Left forelimb (tissue), 1 donor: Measurements from ENCODE around the gene CAPG.
"Not testable (repeated sequence)": the region's sequence is repeated elsewhere in the genome, so short reads cannot be mapped to it uniquely, and the experiment has no call there.

Source experiments
- DNase-seq: peaks from one replicate; pipeline ENCODE4 v3.0.0-alpha.2; 2018; ENCODE audit warnings: low spot score

The CAPG gene

GRCh38 chr2:85396531-85397470 is 13.4 kb downstream of the CAPG start:
- DNase-seq: peak; percentile 49

DNA sequence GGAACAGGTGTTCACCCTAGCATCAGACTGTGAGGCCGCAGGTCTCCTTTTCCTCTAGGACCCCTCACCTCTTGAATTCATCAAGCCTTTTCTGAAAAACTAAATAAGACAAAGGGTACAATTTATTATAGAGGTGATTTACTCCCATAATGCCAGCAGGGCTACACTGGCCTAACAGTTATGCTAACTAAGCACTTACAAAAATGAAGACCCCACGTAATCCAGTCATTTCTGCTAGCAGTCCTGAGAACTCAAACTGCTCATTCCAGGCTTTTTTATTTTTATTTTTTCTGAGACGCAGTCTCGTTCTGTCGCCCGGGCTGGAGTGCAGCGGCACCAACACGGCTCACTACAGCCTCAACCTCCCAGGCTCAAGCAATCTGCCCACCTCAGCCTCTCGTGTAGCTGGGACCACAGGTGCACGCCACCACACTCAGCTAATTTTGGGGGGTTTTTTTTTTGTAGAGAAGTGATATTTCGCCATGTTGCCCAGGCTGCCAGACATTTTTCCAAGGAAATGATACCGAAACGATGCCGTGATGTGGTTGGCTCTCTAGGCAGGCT is 14.2 kb downstream of the CAPG start:
- peak; percentile 3 for DNase-seq

GRCh38 chr2:85394976-85395375 is 15.2 kb downstream of the CAPG start:
- DNase-seq: peak; percentile 31

GRCh38 chr2:85394261-85394681 is 15.9 kb downstream of the CAPG start:
- DNase-seq: peak; percentile 62

DNA sequence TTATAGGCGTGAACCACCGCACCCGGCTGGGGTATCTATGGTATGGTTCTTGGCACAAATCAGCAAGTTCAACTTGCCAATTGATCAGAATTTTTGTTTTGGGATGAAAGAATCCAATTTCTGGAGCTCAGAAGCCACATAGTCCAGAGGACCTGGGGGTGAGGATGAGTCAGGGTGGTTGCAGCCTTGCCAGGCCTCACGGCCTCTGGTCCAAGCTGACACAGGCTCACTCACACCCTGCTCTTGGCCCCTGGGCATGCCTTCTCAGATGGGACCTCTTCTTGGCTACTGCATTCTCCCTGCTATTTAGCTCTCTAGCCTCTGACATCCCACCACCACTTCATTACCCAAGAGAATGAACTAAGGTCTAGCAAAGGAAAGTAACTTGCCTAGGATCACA is 16.3 kb downstream of the CAPG start:
- DNase-seq: peak; percentile 17

DNA sequence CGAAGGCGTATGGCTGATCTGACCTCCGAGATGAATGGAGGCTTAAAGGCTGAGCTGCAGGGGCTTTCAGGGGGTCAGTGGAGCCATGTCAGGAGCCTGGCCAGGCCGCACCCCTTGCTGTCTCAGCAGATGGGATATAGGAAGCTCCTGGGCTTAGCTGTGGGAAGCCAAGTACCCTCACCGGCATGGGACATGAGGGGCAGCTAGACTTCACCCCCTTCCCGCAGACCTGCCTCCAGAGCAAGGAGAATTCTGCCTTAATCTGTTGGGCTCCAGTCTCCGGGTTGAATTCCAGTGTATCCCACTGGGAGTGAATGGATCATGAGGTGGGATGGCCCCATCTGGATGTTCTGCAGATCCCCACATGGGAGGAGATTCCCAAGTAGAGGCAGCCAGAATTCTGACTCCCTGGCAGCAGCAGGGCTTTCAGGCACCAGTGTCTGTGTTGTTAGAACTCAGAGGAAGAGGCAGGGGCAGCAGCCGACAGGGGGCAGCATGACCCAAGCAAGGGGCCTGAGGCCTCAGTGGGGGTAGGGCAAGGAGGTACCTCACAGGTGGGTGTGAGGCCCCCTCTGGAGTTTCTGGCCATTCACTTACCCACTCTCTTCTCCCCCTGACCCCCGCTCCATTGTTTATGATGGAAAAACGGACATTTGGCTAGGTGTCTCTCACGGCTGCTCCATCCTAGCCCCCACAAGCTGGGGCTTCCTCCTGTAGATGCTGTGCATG is 19.1 kb downstream of the CAPG start:
- no peak for DNase-seq

GRCh38 chr2:85388878-85389538 is 21.2 kb downstream of the CAPG start:
- no peak for DNase-seq

DNA sequence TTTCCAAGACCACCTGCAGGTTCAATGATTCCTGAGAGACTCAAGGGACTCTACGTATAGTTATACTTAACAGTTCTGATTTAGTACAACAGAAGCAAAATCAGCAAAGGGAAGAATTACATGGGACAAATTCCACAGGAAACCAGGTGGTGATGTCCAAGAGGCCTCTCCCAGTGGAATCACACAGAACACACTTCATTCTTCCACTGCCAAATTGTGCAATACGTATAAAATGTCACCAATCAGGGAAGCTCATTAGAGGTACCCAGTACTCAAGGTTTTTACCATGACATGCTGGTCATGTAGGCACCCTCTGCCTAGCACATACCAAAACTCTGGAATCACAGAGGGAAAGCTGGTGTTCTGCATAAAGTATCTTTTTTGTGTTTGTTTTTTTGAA is 22.4 kb downstream of the CAPG start:
- no peak for DNase-seq

DNA sequence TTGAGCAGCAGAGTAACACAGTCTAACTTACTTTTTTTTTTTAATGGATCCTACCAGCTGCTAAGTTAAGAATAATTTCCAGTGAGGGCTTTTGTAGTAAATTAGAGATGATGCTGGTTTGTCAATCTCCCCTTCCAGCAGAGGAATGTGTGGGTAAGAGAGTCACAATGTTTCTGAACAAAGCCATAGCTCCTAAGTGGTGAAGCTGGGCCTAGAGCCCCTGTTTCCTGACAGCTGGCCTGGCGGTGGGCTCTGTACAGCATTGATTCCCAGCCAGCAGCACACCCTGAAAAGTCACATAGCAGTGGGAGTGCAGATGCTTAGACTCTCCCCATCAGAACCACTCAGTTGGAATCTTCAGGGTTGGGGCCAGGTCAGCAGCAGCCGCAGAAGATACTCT is 24.4 kb downstream of the CAPG start:
- DNase-seq: no peak

DNA sequence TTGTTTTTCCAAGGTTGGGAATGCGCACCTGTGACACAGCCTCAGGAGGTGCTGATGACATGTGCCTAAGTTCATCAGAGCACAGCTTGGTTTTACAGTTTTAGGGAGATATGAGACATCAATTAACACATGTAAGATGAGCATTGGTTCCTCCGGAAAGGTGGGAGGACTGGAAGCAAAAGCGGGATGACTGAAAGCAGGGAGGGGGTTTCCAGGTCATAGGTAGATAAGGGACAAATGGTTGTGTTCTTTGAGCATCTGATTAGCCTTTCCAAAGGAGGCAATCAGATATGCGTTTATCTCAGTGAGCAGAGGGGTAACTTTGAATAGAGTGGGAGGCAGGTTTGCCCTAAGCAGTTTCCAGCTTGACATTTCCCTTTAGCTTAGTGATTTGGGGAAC is 26.3 kb downstream of the CAPG start:
- no peak for DNase-seq

GRCh38 chr2:85383151-85383550 is 27.0 kb downstream of the CAPG start:
- not testable (repeated sequence) for DNase-seq

- no peak for DNase-seq
These were observed 30.1 kb downstream of the CAPG start for GRCh38 chr2:85380048-85380447.

GRCh38 chr2:85378257-85378656 is 31.9 kb downstream of the CAPG start:
- DNase-seq: no peak

DNA sequence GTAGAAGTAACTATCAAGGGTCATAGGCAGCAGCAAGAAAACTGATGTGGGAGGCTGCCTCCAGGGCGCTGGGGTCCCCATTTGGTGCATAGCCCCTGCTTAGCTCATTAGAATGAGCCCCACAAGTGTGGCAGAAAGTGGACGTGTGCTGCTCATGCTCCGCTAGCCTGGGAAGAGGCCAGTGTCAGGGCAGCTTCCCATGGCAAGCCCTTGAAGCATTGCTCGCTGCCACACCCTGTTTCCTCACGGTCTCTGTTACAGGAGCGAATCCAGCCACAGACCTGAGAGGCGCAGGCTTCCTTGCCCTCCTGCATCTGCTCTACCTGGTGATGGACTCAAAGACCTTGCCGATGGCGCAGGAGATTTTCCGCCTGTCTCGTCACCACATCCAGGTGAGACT is 33.1 kb downstream of the CAPG start:
- no peak for DNase-seq

DNA sequence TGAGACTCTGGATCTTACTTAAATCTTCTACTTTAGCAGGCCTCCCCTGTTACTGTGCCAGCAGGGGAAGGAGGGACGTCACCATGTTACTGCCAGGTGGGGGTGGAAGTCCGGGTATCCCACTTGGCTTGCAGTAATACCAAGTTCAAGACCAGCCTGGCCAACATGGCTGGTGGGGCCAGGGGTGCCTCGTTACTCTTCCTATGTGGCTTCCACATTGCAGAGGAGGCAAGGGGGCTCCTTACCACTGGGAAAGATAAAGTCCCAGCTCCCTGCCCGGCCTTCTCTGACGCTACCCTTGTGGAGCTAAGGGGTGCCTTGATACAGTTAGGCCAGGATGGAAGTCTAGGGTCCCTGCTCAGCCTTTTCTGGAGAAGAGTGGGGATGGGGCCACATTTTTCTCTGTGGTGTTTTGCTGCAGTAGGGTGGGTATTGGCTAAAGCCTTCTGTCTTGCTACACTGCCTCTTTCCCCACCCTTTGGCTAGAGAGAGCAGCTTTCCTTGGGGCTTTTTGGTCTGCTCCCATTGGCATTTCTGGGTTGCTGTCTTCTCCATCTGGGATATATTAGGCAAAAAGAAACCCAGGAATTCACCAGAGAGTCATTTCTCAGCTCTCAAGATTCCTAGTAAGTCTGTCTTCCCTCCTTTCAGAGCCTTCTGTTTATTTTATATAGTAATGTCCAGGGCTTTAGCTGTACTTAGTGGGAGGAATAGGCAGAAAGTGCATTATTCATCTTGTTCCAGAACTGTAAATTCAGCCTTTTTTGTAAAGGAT is 33.7 kb downstream of the CAPG start:
- no peak for DNase-seq

GRCh38 chr2:85371045-85371444 is 39.1 kb downstream of the CAPG start:
- no peak for DNase-seq

DNA sequence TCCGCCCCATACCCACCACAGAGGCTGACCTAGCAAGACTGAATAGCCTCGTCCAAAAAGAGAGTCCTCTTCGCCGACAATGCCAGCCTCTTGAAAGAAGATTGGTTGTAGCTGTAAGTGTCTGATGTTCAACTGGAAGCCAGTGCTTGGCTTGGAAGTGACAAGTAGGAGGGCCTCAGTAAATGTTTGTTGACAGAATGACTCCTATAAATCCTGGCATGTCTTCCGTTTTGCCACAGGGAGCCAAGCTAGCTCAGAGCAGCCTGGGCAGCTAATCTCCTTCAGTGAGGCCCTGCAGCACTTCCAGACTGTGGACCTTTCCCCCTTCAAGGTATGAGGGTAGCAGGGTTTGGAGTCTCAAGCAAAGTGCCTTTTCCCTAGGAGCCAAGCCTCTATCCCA is 40.7 kb downstream of the CAPG start:
- DNase-seq: no peak

GRCh38 chr2:85368921-85369320 is 41.2 kb downstream of the CAPG start:
- DNase-seq: no peak

- no peak for DNase-seq
These were observed 43.0 kb downstream of the CAPG start for GRCh38 chr2:85367180-85367579.

- DNase-seq: not testable (repeated sequence)
These were observed 47.3 kb downstream of the CAPG start for GRCh38 chr2:85362653-85363387.

GRCh38 chr2:85357736-85358135 is 52.4 kb downstream of the CAPG start:
- no peak for DNase-seq
